HG03432 (cell line): ENCODE data around the gene CAV2.

Experiments used
- ATAC-seq: cut with Tn5 transposase; IDR thresholded peaks from one replicate; pipeline ENCODE4 v1.9.1; 2021; ENCODE audit warnings: mild to moderate bottlenecking, moderate library complexity; ENCODE audit not compliant: unreplicated experiment

The CAV2 gene

DNA sequence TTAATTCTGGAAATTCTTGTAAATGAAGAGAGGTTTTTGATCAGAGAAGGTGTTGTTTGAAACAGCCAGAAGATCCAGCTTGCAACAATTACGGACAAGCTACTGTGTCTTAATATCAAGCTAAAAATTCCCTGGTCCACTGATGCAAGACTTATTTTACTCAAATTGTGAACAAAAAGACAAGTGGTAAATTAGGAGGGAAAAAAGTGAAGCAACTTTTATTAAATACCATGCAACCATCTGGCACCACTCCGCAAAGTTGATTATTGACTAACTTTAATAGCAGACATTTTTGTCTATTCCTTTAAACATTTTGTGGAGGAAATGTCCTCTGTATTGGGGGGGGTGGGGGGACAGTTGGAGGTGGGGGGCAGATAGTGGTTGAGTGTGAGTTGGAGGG is 5.1 kb upstream of the CAV2 start:
- no peak for ATAC-seq

DNA sequence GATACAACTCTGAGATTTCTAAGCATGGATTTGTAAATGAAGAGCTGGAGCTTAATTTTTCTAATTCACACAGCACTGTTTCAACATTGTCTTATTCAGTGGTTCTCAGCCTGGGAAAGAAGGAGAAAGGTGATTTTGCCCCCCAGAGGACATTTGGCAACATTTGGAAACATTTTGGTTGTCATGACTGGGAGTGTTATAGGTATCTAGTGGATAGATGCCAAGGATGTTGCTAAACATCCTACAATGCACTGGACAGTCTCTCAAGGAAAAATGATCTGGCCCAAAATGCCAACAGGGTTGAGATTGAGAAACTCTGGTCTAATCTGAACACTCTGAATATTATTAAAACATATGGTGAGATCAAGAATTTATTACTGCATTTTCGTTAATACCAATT is 3.8 kb upstream of the CAV2 start:
- no peak for ATAC-seq

DNA sequence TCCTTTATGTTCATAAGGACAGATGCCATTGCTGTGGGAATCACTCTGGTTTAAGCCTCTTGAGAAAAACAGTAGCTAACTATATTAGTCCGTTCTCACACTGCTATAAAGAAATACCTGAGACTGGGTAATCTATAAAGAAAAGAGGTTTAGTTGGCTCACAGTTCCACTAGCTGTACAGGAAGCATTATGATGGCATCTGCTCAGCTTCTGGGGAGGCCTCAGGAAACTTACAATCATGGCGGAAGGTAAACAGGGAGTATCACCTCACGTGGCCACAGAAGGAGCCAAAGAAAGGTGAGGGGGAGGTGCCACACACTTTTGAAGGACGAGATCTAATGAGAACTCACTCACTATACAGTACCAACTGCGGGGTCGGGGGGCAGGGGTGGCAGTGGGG is 2.9 kb upstream of the CAV2 start:
- no peak for ATAC-seq

DNA sequence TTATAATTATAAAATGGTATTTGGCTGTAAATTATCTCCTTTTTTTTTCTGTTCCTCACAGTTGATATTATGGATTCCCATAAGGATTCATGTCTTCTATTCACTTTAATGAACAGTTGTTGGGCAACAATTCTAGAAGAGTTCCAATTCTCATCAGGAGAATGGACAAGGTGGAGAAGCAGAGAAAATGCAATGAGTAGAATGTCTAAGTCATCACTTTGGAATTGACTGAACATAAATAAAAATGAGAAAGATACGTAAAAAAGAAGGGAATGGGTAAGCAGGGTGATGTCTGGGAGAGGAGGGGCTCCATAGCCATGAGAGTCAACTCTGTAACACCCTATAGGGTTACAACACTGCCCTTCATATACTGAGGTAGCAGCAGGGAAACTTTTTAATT is 1.8 kb upstream of the CAV2 start:
- ATAC-seq: no peak

DNA sequence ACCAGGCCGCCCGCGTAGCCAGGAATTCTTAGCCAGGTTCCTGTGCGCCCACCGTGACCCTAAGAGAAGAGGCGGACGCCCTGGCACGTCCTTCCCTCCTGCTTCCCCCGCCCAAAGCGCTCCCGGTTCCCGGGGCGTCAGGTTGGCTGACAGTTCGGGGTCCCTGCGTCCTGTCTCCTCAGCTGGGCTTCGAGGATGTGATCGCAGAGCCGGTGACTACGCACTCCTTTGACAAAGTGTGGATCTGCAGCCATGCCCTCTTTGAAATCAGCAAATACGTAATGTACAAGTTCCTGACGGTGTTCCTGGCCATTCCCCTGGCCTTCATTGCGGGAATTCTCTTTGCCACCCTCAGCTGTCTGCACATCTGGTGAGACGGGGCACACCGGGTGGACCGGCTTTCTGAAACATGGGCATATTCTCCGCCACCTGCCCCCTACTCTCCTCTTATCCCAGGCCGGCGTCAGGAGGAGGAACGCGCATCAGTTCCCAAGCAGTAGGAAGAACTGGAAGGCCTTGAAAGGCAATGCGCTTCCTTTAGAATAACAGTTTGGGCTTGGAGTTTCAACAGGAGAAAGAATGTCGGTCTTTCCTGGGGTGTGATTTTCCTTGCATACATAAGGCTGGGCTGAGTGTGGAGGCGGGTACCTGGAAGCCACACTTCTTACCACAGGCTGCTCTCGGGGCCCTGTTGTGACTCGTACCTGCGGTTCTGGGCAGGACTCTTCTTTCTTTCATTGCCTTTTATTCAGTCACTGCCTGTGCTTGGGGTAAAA is 728 bp downstream of the CAV2 start:
- peak; percentile 68 for ATAC-seq

DNA sequence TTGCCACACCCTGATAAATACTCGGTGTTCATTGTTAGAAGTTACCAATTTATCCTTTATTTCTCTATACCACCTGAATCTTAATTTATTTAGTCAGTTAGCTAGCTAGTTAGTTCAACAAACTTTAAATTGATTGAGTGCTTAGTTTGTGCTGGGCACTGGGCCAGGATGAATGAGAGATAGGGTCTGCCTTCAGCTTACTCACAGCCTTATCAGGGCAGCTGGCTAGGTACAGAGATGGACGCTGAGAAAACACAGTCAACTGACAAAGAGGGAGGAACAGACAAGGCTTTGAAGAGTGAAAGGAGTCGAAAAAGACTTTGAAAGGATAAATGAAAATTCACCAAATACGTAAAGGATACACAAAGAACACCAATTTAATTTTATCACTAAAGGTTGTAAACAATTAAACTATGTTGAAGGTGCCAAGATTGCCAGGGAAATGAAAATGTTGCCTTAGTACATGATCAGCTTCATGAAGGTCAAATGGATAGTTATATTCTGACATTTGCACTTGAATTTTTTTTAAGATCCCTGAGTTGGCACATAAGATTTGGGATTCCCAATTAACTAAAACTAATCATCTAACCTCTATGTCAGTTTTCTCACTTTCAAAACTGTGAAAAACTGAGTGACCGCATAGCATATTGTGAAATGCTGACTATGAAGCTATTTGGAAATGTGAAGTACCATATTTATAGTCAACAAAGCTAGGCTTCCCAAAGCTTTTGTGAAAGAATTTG is 2.1 kb downstream of the CAV2 start:
- ATAC-seq: no peak

DNA sequence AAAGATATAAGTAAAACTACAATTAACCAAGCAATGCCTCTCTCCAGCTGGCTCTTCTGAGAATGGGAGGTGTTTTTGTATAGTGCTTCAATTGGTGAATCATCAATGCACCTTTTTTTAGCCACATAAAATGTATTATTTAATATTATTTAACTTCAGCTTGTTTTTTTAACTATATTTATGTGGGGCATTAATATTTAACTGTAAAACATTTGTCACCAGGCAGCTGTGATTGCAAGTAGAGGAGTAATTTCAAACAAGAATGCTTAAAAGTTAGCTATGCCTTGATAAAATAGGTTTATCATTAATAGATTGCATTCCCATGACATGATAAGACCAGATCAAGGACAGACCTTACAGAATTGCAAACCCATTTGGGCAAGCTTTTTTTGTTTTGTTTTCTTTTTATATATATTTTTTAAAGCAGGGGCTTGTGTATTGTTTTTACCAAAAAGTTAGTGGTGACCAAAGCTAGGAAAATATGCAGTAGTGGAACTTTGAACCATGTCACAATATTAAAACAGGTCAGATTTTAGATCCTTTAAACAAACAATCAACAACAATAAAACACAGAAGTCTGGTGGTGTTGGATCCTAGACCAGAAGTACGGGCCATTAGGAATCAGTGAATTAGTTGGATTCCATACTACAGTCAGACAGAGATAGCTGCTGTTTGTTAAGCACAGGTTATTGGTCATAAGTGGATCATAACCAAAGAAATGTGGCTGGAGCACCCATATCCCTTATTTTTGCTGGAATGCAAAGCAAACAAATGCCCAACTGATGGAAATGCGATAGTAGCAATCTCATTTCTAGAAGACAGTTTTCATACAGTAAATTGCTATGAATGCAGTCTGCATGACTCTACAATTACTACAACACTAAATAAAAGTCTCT is 2.9 kb downstream of the CAV2 start:
- ATAC-seq: no peak

DNA sequence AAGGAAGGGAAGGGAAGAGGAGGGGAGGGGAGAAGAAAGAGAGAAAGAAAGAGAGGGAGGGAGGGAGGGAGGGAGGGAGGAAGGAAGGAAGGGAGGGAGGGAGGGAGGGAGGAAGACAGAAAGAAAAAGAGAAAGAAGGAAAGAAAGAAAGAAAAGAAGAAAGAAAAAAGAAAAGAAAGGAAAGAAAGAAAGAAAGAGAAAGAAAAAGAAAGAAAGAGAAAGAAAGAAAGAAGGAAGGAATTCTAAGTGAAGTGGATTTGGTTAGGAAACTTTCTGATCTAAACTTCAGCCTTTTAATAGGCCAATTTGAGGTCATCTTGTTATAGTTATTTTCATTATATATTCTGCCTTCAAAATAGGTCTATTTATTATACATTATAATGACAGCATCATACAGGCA is 4.3 kb downstream of the CAV2 start:
- no peak for ATAC-seq

DNA sequence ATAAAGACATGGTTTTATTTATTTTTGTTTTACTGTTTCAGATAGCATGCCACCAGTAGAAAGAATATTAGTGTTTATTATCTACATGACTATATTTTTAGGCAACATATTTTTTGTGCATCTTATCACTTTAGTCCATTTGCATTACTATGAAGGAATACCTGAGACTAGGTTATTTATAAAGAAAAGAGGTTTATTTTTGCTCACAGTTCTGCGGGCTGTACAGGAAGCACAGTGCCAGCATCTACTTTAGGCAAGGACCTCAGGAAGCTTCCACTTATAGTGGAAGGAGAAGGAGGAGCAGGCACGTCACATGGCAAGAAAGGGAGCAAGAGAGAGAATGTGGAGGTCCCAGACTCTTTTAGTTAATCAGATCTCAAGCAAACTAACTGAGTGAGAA is 5.7 kb downstream of the CAV2 start:
- ATAC-seq: no peak

DNA sequence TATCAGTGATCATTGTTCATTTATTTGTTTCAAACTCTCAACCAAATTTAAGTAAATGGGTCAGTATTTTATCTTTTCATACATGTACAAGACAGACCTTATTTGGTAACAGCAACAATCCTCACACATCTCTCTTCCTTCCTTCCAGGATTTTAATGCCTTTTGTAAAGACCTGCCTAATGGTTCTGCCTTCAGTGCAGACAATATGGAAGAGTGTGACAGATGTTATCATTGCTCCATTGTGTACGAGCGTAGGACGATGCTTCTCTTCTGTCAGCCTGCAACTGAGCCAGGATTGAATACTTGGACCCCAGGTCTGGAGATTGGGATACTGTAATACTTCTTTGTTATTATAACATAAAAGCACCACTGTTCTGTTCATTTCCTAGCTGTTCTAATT is 6.3 kb downstream of the CAV2 start:
- no peak for ATAC-seq

DNA sequence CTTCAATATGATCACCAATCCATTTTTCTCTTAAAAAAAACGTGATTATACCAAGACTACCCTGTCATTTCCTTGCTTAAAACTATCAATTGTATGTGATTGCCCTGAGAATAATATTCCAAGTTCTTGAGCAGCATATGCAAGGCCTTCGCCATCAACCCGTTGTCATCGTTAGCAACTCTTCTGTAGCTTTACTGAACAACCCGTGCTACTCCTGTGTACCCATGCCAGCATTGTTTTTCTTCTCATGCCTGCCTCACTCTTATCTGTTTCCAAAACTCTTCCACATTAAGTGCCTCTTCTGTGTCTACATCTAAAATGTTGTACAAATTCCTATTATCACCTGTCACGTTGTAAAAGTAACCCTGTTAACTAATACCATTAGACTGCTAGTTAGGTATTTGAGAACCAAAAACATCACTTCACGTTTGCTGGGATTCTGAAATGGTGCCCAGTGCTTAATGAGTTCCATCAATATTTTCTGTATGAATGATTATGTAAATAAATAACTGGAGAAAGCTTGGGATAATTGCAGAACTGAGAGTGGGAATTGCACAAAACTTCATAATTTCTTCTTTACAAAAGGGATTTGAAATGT is 10.5 kb downstream of the CAV2 start:
- no peak for ATAC-seq

DNA sequence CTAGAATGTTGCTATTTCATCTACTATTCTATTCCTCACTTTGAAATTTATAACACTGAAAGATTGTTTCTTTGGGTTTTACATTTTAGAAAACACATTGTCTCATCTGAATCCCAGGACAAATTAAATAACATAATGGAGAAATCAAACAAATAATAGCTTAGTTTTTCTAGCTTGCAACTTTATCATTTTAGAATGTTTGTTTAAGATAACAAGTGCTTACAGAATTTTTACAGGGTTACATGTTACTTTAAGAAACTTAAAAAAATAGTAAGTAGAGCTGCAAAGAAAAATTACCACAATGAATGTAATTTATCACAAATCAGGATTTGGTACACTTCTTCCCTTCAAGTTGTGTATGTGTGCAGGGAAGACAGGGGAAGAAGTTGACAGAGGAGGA is 11.3 kb downstream of the CAV2 start:
- no peak for ATAC-seq

DNA sequence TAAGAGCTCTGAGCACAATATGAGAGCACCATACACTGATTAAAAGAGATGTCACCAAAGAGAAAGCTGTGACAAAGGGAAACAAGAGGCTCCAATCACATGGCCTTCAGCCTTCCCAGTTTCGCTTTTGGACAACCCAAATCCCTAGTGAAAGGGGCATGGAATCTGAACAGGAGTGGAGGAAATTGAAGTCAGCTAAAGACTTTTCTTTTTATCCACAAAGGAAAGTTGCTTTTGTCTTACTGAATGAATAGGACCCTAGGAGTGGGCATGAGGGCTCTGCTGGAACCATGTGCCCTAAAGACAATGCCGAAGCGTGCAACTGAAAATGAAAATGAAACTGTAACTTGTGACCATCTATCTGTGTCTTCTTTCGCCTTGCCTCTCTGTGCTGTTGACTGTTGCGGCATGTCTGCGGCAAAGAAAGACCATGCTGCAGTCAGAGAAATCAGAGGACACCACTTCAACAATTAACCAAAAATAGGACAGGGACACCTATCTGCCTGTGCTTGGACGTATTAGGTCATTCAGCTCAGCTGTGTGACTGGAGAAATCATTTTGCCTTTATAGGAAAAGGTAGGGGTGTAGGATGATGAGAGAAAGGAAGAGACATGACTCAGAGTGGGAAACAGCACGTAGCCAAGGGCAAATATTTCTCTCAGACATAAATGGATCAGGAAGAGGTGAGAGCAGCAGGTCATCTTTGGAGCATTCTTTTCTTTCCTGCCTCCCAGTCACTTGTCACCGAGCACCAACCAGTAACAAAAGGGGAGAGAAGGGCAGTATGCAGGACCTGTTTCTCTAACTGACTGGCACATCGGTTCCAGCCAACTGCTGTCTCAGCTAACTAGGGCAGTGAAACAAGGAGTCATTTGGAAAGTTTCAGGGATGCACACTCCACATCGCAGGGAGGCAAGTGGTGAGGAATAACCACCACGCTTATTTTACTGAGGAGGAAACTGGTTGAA is 12.3 kb downstream of the CAV2 start:
- ATAC-seq: peak; percentile 99

DNA sequence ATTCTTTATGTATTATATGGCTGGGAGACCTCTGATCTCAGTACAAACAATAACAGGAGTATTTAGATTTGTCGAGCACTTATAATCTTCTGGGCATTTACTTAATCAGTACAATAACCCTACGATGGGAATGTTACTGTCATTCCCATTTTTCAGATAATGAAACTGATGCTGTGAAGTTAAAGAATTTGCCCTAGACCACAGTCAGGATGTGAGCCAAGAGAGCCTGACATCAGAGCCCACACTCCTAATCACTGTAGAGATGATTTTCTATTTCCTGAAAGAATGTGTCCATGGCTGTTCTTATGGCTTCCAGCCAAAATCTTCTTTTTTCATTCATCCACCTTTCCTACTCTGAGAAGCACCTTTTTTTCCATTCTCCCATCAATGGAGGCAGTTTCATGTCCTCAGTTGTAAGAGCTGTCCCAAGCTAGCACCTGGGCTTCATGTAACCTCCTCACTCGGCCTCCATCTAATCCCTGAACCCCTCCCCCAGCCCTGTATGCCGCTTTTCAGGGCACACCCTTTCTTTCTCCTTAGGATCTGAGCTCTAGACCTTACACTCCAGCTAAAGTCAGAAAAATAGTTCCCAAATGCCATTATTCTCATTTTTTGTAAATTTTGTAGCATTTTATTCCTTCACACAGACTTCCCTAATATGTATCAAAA is 13.1 kb downstream of the CAV2 start:
- no peak for ATAC-seq

DNA sequence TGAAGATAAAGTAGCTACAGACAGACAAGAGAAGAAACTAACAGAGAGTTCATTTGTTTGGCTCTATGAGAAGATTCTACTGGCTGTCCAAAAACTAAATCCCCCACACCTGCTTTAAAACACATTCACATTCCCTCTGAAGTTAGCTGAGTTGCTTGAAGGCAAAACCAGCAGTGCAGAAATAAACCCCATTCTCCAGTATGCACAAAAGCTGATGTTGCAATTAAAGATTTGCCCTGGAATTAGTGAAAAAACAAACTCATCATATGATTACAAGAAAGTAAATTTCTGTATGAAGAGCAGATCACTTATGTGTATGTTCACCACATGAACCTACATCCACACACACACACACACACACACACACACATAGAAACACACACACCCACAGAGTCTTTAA is 16.0 kb downstream of the CAV2 start:
- ATAC-seq: no peak

DNA sequence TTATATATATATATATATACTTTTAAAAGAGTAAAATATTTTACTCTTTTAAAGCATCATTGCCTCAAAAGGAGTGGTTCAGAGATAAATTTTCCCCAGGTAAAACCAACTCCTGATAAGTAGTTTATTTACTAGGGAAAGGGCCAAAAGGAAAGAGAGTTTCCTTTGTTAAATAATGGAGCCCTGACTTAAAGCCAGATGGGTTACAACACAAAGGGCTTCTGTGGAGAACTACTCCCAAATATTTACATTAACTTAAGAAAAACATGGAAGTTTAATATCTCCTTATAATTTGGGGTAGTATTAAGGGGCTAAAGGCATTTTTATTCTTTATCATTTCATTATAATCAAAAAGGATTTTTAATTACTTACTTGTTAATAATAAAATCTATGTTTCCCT is 16.8 kb downstream of the CAV2 start:
- ATAC-seq: no peak

DNA sequence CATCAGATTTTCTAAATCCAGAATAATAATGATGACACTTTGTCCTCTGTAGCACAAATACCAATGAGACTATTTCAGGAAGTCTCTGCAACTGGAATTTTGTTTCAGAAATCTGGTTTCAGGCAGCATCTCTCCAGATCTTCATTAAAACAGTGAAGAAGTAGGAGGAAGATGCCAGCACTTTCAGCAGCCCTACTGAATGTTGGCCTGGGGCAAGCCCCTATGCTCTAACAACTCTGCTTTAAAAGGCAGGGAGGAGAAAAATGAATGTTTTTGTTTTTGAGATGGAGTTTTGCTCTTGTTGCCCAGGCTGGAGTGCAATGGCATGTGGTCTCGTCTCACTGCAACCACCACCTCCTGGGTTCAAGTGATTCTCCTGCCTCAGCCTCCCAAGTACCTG is 18.1 kb downstream of the CAV2 start:
- no peak for ATAC-seq

DNA sequence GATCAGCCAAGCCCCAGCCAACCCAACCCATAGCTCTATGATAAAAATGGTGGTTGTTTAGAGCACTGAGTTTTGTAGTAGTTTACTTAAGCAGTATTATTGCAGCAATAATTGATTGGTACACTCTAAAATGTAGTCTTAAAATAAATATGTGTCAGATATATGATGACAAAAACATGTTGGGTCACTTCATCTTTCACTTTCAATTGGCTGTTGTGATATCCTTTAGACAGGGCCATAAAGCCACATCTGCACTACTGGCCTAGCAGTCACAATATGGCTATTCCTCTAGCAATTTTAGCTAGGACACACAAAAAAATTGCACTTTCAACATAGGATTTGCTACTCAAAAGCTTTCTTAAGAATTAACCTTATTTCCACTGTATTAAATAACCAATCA is 19.4 kb downstream of the CAV2 start:
- peak; percentile 52 for ATAC-seq

DNA sequence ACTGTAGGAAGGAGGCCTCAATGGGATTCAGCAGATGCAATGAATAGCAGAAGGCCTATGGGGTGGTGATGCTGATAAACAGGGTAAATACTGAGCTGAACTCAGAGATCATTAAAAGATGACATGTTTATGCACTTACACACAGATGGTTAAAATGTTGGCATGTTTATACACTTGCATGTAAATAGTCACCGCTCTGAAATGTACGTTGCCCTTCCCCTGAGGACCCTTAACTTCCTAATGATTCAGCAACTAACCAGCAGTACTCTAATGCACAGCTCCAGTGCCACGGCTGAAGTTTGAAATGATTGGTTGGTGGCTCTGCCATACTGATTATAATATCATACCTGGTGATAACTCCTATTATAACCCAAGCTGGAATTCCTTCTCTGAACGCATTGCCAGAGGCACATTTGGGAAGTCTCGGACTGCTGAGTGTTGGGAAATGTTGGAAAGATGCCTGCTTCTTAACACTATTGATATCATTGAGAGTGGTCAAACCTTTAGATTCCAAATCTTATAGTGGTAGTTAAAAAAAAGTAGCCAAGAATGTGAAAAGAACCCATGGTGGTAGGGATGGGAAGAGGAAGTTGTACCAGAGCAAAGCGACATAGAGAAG is 21.6 kb downstream of the CAV2 start:
- ATAC-seq: no peak
